ENCODE results near the gene DOHH.
"Not testable (repeated sequence)": the region's sequence is repeated elsewhere in the genome, so short reads cannot be mapped to it uniquely, and the experiment has no call there.

The DOHH gene

GRCh38 chr19:3535235-3535535 is 34.7 kb upstream of the DOHH start:
- DNase-seq (ENCODE audit: low read depth in 1 of 2, low spot score in 1 of 2) = no peak

DNA sequence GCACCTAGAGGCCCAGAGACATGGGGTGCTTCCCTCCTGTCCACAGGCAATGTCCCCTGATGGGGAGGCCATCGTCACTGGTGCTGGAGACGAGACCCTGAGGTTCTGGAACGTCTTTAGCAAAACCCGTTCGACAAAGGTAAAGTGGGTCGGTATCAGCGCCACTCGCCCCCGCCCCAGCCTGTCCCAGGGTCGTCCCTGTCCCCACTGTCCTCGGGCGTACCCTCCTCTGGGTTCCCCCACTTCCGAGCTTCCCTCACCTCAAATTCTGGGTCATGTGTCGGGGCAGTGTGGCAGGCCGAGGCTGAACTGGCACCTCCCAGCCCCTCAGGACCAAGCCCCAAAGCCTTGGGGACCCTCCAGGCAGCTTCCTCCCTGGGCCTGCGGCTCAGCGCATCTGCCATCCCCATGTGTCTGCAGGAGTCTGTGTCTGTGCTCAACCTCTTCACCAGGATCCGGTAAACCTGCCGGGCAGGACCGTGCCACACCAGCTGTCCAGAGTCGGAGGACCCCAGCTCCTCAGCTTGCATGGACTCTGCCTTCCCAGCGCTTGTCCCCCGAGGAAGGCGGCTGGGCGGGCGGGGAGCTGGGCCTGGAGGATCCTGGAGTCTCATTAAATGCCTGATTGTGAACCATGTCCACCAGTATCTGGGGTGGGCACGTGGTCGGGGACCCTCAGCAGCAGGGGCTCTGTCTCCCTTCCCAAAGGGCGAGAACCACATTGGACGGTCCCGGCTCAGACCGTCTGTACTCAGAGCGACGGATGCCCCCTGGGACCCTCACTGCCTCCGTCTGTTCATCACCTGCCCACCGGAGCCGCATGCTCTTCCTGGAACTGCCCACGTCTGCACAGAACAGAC is 34.1 kb upstream of the DOHH start:
- no peak for DNase-seq (ENCODE audit: low read depth in 1 of 2, low spot score in 1 of 2)

GRCh38 chr19:3533563-3534216 is 33.2 kb upstream of the DOHH start:
- no peak for DNase-seq (ENCODE audit: low read depth in 1 of 2, low spot score in 1 of 2)

GRCh38 chr19:3533033-3533432 is 32.6 kb upstream of the DOHH start:
- no peak for DNase-seq (ENCODE audit: low read depth in 1 of 2, low spot score in 1 of 2)

DNA sequence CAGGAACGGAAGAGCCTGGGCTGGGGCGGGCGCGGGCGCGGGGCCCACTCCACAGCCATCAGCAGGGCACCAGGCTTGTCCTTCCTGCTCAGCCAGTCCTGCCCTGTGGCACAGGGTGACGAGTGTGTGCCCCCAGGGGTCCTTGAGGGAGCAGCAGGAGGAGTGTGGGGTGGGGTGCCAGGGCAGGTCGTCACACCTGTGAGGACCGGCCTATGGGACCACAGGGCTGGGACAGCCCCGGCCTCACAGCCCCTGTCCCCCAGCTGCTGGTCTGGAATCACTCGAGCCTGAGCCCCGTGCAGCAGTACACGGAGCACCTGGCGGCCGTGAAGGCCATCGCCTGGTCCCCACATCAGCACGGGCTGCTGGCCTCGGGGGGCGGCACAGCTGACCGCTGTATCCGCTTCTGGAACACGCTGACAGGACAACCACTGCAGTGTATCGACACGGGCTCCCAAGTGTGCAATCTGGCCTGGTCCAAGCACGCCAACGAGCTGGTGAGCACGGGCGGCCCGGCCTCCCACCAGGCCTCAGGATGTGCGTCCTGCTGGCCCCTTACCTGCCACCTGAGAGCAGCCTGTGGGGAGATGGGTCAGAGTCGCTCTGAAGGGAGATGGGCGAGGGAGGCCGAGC is 31.8 kb upstream of the DOHH start:
- no peak for DNase-seq (ENCODE audit: low read depth in 1 of 2, low spot score in 1 of 2)

- DNase-seq (ENCODE audit: low read depth in 1 of 2, low spot score in 1 of 2) = no peak
These were observed 31.2 kb upstream of the DOHH start for GRCh38 chr19:3531716-3532115.

GRCh38 chr19:3530389-3530788 is 29.9 kb upstream of the DOHH start:
- DNase-seq (ENCODE audit: low read depth in 1 of 2, low spot score in 1 of 2) = no peak

DNA sequence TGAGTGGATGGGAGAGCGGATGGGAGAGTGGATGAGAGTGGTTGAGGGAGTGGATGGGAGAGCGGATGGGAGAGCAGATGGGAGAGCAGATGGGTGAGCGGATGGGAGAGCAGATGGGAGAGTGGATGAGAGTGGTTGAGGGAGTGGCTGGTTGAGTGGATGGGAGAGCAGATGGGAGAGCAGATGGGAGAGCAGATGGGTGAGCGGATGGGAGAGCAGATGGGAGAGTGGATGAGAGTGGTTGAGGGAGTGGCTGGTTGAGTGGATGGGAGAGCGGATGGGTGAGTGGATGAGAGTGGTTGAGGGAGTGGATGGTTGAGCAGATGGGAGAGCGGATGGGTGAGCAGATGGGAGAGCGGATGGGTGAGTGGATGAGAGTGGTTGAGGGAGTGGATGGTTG is 28.8 kb upstream of the DOHH start:
- DNase-seq (ENCODE audit: low read depth in 1 of 2, low spot score in 1 of 2) = not testable (repeated sequence)

- DNase-seq (ENCODE audit: low read depth in 1 of 2, low spot score in 1 of 2) = no peak
These were observed 28.2 kb upstream of the DOHH start for GRCh38 chr19:3528539-3529211.

GRCh38 chr19:3528080-3528479 is 27.6 kb upstream of the DOHH start:
- no peak for DNase-seq (ENCODE audit: low read depth in 1 of 2, low spot score in 1 of 2)

- DNase-seq (ENCODE audit: low read depth in 1 of 2, low spot score in 1 of 2) = no peak
These were observed 26.9 kb upstream of the DOHH start for GRCh38 chr19:3527238-3527910.

DNA sequence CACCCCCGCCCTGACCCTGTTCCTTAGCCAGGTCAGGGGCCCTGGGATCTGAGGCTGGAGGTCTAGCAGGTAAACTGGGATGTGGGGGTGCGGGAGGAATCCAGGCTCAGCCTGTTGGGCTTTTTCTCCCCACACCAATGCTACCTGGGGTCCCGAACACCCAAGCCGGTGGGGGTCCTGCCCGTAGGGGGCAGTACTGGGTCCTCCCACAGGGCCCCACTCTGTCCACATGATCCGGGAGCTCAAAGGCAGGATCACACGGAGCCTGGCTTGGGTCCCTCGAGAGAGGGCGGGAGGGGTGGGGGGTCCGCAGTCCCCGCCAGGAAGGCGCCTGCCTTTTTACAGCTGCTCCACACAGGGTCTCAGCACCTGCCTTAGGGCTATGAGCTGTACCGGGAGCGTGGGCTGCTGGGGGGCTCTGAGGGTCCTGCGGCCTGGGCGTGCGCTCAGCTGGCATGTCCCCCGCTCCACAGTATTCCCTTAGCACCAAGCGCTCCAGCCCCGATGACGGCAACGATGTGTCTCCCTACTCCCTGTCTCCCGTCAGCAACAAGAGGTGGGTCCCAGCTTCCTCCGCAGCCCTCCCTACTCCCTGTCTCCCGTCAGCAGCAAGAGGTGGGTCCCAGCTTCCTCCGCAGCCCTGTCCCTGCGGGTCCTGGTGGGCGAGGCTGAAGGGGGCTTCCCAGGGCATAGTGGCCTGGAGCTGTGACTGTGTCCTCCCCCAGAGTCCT is 26.2 kb upstream of the DOHH start:
- no peak for DNase-seq (ENCODE audit: low read depth in 1 of 2, low spot score in 1 of 2)

DNA sequence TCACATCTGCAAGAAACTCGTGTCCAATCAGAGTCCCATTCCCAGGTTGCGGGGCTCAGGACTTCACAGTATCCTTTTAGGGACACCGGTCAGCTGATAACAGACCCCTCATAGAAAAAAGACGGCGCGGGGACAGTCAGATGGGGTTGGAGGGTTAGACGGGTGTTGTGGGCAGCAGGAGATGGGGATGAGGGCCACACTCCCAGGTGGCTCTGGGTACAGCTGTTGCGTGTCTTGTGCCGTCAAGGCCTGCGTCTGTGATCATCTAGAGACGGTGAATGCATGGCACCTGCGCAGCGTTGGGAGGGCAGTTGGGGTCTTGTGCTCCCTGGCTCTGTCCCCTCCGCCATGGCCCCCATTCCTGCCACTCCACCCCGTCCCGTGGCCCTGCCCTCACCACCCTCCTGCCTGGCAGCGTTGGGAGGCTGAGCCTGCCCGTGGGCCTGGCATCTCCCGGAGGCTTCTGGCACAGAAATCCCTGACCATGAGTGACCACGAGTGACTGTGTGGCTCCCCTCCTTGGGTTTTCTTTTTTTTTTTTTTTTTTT is 24.5 kb upstream of the DOHH start:
- DNase-seq (ENCODE audit: low read depth in 1 of 2, low spot score in 1 of 2) = no peak

DNA sequence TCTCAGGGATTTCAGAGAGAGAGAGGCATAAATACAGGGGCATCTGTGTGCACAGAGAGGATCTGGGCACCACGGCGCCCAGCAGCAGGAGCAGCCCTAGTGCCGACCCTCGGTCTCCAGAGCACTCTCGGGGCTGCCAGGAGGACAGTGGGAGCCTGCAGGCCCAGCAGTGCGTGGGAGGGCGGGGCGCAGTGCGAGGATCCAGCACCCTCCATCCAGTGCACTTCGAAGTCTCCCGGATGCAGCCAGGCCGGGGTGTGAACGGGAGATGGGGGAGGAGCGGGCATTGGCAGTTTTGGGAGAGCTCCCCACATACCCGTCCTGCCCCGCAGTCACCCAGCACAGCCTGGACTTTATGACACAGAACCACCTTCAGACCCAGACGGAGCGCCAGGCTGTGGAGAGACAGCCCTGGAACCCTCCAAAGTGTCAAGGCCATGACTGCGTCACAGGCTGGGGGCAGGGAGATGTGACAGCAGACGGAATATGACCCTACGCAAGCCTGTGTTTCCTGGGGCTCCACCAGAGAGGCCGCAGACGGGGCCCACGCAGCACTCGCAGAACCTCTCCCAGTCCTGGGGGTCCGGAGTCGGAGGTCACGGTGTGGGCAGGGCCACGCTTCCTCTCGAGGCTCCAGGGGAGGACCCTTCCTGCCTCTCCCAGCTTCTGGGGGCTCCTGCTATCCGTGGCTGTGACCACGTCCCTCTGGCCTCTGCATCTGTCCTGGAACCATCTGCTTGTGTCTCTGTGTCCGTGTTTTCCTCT is 23.8 kb upstream of the DOHH start:
- no peak for DNase-seq (ENCODE audit: low read depth in 1 of 2, low spot score in 1 of 2)

GRCh38 chr19:3523361-3524077 is 23.0 kb upstream of the DOHH start:
- DNase-seq (ENCODE audit: low read depth in 1 of 2, low spot score in 1 of 2) = no peak

DNA sequence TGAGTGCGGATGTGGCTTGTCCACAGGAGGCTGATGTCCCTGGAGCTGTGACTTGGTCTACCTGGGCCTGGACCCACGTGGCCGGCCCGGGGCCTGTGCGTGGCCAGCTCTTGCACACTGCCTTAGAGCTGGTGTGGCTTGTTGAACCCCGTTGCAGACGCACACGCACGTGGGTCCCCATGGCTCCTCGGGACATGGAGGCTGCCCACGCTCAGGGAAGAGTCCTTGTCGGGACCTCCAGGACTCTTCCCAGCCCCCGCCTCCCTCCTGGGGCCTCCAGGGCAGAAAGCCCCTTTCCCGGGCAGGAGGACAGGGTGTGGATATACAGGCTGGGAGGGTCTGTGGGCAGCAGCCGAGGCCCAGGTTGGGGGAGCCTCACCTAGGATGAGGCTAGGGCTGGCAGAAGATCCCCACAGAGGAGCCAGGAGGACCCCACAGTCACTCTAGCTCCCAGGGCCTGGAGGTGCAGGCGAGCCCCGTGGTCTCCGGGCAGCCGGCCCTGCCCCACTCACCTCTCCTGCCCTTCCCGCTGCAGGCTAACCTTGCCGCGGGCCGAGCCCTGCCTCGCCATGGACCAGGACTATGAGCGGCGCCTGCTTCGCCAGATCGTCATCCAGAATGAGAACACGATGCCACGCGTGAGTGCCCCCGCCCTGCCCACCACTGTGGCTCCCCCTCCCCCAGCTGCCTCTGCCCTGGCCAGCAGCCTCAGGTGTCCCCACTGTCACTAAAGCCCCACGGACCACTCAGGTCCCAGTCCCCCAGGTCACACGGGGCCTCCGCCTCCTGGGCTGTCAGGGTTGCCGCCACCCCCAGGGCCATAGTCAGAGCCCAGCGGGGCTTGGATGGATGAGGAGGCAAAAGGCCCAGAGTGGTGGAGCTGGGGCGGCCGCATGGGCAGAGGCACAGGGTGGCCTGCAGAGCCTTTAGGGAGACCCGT is 22.2 kb upstream of the DOHH start:
- DNase-seq (ENCODE audit: low read depth in 1 of 2, low spot score in 1 of 2) = no peak

GRCh38 chr19:3521104-3521445 is 20.6 kb upstream of the DOHH start:
- no peak for DNase-seq (ENCODE audit: low read depth in 1 of 2, low spot score in 1 of 2)

All from activated T-helper 1 cell treated with anti-CD3 and anti-CD28 coated beads, Interleukin-2, amount 50 U/mL, for 16 hours (primary cell).